Measurements from ENCODE around the gene ZNF845. TPM values are rescaled to one million over a fixed set of nuclear protein-coding genes. Genes with fewer than 3 reads are reported as not detected.

The ZNF845 gene
- total RNA-seq (2021) (16.0 to 18.5 TPM (median 16.3 TPM) in 3 replicates), Bru-seq, nascent RNA (percentile 83 among the genes with signal in this experiment)
- long read RNA-seq, experiment 1, full-length matches to known transcripts, result 49 of 68 reads
- long read RNA-seq, experiment 1, partial matches to known transcripts, result 13 of 68 reads
- long read RNA-seq, experiment 1, other reads (novel, unspliced or antisense), result 6 of 68 reads
- long read RNA-seq, experiment 2, full-length matches to known transcripts, result 6 of 17 reads
- long read RNA-seq, experiment 2, partial matches to known transcripts, result 3 of 17 reads
- long read RNA-seq, experiment 2, other reads (novel, unspliced or antisense), result 8 of 17 reads
- long read RNA-seq, experiment 3, full-length matches to known transcripts, result 1 of 3 reads
- long read RNA-seq, experiment 3, partial matches to known transcripts, result 1 of 3 reads
- long read RNA-seq, experiment 3, other reads (novel, unspliced or antisense), result 1 of 3 reads

DNA sequence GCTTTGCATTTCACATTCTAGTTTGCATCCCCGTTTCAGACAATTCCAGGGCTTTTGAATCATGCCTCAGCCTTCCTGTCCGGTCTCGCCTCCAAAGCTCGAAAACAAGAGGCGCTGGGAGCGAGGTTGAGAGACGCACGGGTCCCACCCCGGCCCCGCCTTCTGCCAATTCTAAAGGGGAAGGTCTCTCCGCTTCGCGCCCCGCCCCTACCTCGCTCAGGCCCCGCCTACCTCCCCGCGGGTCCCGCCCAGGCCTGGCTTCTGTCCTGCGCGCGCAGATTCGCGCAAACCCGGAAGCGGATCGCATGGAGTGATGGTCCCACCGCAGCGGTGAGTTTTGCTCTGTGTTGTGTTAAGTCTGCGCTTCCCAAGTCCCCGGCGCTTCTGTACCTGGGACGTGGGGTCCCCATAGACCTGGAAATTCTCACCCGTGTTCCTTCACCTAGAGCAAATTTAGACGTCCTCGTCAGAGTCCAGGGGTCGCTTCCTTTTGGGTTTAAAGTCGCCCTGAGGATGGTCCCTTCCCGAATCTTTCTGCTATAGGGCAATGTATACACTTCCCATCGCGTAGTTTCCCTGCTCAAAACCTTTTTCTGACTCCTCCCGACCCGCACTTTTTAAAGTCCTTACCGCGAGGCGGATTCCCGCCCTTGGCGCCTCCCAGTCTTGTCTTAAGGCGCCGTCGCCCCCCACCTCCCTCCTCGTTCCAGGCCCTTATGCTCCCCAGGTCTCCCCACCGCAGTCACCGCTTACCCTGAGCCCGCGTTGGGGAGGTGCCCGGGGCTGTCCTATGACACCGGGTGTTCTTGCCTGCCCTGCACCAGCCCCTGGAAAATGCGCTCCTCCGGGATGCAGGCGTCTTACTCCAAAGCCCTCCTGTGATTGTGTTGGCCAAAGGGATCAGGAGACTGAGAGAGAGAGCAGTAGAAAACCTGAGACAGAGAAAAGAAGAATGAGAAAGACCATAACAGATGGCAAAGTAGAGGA lies at the start of gene ZNF845:
Gene ZNF845, plus strand, starts transcription at position 287 of the 987 bp plus-strand sequence. CDS start 7,559 bp downstream, outside the sequence.
- ATAC-seq, result peak; percentile 95
- TF ChIP-seq, protein P1, sequence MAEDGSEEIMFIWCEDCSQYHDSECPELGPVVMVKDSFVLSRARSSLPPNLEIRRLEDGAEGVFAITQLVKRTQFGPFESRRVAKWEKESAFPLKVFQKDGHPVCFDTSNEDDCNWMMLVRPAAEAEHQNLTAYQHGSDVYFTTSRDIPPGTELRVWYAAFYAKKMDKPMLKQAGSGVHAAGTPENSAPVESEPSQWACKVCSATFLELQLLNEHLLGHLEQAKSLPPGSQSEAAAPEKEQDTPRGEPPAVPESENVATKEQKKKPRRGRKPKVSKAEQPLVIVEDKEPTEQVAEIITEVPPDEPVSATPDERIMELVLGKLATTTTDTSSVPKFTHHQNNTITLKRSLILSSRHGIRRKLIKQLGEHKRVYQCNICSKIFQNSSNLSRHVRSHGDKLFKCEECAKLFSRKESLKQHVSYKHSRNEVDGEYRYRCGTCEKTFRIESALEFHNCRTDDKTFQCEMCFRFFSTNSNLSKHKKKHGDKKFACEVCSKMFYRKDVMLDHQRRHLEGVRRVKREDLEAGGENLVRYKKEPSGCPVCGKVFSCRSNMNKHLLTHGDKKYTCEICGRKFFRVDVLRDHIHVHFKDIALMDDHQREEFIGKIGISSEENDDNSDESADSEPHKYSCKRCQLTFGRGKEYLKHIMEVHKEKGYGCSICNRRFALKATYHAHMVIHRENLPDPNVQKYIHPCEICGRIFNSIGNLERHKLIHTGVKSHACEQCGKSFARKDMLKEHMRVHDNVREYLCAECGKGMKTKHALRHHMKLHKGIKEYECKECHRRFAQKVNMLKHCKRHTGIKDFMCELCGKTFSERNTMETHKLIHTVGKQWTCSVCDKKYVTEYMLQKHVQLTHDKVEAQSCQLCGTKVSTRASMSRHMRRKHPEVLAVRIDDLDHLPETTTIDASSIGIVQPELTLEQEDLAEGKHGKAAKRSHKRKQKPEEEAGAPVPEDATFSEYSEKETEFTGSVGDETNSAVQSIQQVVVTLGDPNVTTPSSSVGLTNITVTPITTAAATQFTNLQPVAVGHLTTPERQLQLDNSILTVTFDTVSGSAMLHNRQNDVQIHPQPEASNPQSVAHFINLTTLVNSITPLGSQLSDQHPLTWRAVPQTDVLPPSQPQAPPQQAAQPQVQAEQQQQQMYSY (CRISPR knock-in tag; IDR thresholded peaks at IDR 0.05), result peak; percentile 46
- TF ChIP-seq ETV6 (CRISPR knock-in tag; IDR thresholded peaks at IDR 0.05) (0 out of 2 replicates have a peak, but pooled peaks have one; percentile 33), RELA (CRISPR knock-in tag; IDR thresholded peaks at IDR 0.05; ENCODE audit: borderline replicate concordance) (no peak), MYBL2 (CRISPR knock-in tag; IDR thresholded peaks at IDR 0.05) (no peak), FOXK1 (CRISPR knock-in tag; IDR thresholded peaks at IDR 0.05) (0 out of 2 replicates have a peak, but pooled peaks have one; percentile 33), KAT7 (CRISPR knock-in tag; IDR thresholded peaks at IDR 0.05; ENCODE audit: borderline replicate concordance) (0 out of 2 replicates have a peak, but pooled peaks have one; percentile 46), FOXP1 (CRISPR knock-in tag; IDR thresholded peaks at IDR 0.05; ENCODE audit: borderline replicate concordance) (no peak), SP1 (CRISPR knock-in tag; conservative IDR thresholded peaks at IDR 0.05) (peak; percentile 90)
- TF ChIP-seq, protein P2, sequence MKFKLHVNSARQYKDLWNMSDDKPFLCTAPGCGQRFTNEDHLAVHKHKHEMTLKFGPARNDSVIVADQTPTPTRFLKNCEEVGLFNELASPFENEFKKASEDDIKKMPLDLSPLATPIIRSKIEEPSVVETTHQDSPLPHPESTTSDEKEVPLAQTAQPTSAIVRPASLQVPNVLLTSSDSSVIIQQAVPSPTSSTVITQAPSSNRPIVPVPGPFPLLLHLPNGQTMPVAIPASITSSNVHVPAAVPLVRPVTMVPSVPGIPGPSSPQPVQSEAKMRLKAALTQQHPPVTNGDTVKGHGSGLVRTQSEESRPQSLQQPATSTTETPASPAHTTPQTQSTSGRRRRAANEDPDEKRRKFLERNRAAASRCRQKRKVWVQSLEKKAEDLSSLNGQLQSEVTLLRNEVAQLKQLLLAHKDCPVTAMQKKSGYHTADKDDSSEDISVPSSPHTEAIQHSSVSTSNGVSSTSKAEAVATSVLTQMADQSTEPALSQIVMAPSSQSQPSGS (CRISPR knock-in tag; IDR thresholded peaks at IDR 0.05; ENCODE audit: borderline replicate concordance, low read depth), result no peak
- TF ChIP-seq, protein P3, sequence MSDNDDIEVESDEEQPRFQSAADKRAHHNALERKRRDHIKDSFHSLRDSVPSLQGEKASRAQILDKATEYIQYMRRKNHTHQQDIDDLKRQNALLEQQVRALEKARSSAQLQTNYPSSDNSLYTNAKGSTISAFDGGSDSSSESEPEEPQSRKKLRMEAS (CRISPR knock-in tag; IDR thresholded peaks at IDR 0.05), result peak; percentile 62
- TF ChIP-seq, protein P4, sequence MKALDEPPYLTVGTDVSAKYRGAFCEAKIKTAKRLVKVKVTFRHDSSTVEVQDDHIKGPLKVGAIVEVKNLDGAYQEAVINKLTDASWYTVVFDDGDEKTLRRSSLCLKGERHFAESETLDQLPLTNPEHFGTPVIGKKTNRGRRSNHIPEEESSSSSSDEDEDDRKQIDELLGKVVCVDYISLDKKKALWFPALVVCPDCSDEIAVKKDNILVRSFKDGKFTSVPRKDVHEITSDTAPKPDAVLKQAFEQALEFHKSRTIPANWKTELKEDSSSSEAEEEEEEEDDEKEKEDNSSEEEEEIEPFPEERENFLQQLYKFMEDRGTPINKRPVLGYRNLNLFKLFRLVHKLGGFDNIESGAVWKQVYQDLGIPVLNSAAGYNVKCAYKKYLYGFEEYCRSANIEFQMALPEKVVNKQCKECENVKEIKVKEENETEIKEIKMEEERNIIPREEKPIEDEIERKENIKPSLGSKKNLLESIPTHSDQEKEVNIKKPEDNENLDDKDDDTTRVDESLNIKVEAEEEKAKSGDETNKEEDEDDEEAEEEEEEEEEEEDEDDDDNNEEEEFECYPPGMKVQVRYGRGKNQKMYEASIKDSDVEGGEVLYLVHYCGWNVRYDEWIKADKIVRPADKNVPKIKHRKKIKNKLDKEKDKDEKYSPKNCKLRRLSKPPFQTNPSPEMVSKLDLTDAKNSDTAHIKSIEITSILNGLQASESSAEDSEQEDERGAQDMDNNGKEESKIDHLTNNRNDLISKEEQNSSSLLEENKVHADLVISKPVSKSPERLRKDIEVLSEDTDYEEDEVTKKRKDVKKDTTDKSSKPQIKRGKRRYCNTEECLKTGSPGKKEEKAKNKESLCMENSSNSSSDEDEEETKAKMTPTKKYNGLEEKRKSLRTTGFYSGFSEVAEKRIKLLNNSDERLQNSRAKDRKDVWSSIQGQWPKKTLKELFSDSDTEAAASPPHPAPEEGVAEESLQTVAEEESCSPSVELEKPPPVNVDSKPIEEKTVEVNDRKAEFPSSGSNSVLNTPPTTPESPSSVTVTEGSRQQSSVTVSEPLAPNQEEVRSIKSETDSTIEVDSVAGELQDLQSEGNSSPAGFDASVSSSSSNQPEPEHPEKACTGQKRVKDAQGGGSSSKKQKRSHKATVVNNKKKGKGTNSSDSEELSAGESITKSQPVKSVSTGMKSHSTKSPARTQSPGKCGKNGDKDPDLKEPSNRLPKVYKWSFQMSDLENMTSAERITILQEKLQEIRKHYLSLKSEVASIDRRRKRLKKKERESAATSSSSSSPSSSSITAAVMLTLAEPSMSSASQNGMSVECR (CRISPR knock-in tag; IDR thresholded peaks at IDR 0.05; ENCODE audit: borderline replicate concordance), result peak; percentile 53; the same call in 1 of the 2 replicates
- TF ChIP-seq, protein P5, sequence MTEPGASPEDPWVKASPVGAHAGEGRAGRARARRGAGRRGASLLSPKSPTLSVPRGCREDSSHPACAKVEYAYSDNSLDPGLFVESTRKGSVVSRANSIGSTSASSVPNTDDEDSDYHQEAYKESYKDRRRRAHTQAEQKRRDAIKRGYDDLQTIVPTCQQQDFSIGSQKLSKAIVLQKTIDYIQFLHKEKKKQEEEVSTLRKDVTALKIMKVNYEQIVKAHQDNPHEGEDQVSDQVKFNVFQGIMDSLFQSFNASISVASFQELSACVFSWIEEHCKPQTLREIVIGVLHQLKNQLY (CRISPR knock-in tag; IDR thresholded peaks at IDR 0.05), result no peak
- TF ChIP-seq, protein P6, sequence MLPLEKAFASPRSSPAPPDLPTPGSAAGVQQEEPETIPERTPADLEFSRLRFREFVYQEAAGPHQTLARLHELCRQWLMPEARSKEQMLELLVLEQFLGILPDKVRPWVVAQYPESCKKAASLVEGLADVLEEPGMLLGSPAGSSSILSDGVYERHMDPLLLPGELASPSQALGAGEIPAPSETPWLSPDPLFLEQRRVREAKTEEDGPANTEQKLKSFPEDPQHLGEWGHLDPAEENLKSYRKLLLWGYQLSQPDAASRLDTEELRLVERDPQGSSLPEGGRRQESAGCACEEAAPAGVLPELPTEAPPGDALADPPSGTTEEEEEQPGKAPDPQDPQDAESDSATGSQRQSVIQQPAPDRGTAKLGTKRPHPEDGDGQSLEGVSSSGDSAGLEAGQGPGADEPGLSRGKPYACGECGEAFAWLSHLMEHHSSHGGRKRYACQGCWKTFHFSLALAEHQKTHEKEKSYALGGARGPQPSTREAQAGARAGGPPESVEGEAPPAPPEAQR (CRISPR knock-in tag; IDR thresholded peaks at IDR 0.05), result no peak
- POLR2A ChIA-PET, result interaction anchor here (0.6 to 0.7 kb wide), 3 partner anchors 27 to 961 kb away, joined by 3 to 4 read pairs (median 3); no protein-coding TSS in a partner anchor
- peaks cover 20% of the 10 kb centered on the region for H3K27me3 Mint-ChIP-seq (ENCODE audit: low read depth)
- peaks cover 9% of the 10 kb centered on the region for H3K36me3 Mint-ChIP-seq
- H3K9me3 Mint-ChIP-seq, result peaks cover 19% of the 10 kb centered on the region
- H3K27ac Mint-ChIP-seq, result peak within 1 kb of the TSS; percentile 93
- peaks cover 15% of the 10 kb centered on the region for H3K4me1 Mint-ChIP-seq
- CTCF ChIA-PET, result interaction anchor here (0.6 to 2.4 kb wide), 8 partner anchors 29 to 303 kb away, joined by 3 to 13 read pairs (median 3); partner anchors contain the start of gene ZNF765
- peak within 1 kb of the TSS; percentile 87 for H3K4me3 Mint-ChIP-seq
- peak; percentile 98 for DNase-seq (ENCODE audit: low spot score)
